T-helper 2 cell treated with Interferon-gamma antibody and Interleukin-4, amounts not matched to agents 5 μg/mL and 100 μg/mL, for 36 hours (primary cell): ENCODE measurements around the gene PMEPA1.

ENCODE experiments used
- DNase-seq: peaks from one replicate; pipeline ENCODE4 v3.0.0; 2021; ENCODE audit warnings: low spot score
- H3K27ac Mint-ChIP-seq: one replicate; pipeline ENCODE4 v1.8.0; 2021; ENCODE audit warnings: mild to moderate bottlenecking, mixed read lengths
- H3K27me3 Mint-ChIP-seq: one replicate; pipeline ENCODE4 v1.8.0; 2021; ENCODE audit warnings: low read depth, mixed read lengths
- H3K36me3 Mint-ChIP-seq: one replicate; pipeline ENCODE4 v1.8.0; 2021; ENCODE audit warnings: low read depth, mixed read lengths
- H3K4me1 Mint-ChIP-seq: one replicate; pipeline ENCODE4 v1.8.0; 2021; ENCODE audit warnings: low read depth, mixed read lengths
- H3K4me3 Mint-ChIP-seq: one replicate; pipeline ENCODE4 v1.8.0; 2022; ENCODE audit warnings: mild to moderate bottlenecking, moderate library complexity, mixed read lengths
- H3K9me3 Mint-ChIP-seq: one replicate; pipeline ENCODE4 v1.8.0; 2021; ENCODE audit warnings: mixed read lengths

Gene PMEPA1

GRCh38 chr20:57688295-57688694 lies 21.5 kb downstream of the PMEPA1 start:
- H3K36me3 Mint-ChIP-seq = no peaks in the 10 kb centered on the region
- H3K4me1 Mint-ChIP-seq = no peaks in the 10 kb centered on the region
- no peak overlapping the region for H3K4me3 Mint-ChIP-seq
- H3K9me3 Mint-ChIP-seq = no peaks in the 10 kb centered on the region
- DNase-seq = no peak
- H3K27ac Mint-ChIP-seq = no peak overlapping the region
- H3K27me3 Mint-ChIP-seq = no peaks in the 10 kb centered on the region

- Mint-ChIP-seq H3K27me3 (no peaks in the 10 kb centered on the region), H3K4me1 (no peaks in the 10 kb centered on the region), H3K36me3 (no peaks in the 10 kb centered on the region), H3K27ac (no peak overlapping the region), H3K4me3 (no peak overlapping the region), H3K9me3 (no peaks in the 10 kb centered on the region)
- no peak for DNase-seq
Observed at GRCh38 chr20:57686931-57687652, 22.7 kb downstream of the PMEPA1 start.

GRCh38 chr20:57685146-57685758 lies 24.6 kb downstream of the PMEPA1 start:
- H3K27me3 Mint-ChIP-seq = peaks cover 3% of the 10 kb centered on the region
- no peaks in the 10 kb centered on the region for H3K36me3 Mint-ChIP-seq
- no peaks in the 10 kb centered on the region for H3K4me1 Mint-ChIP-seq
- no peak overlapping the region for H3K4me3 Mint-ChIP-seq
- no peak for DNase-seq
- H3K27ac Mint-ChIP-seq = no peak overlapping the region
- H3K9me3 Mint-ChIP-seq = no peaks in the 10 kb centered on the region

GRCh38 chr20:57684808-57685140 lies 25.0 kb downstream of the PMEPA1 start:
- H3K36me3 Mint-ChIP-seq = no peaks in the 10 kb centered on the region
- no peaks in the 10 kb centered on the region for H3K4me1 Mint-ChIP-seq
- no peak for DNase-seq
- peaks cover 3% of the 10 kb centered on the region for H3K27me3 Mint-ChIP-seq
- H3K9me3 Mint-ChIP-seq = no peaks in the 10 kb centered on the region
- H3K4me3 Mint-ChIP-seq = no peak overlapping the region
- no peak overlapping the region for H3K27ac Mint-ChIP-seq

- no peaks in the 10 kb centered on the region for H3K9me3 Mint-ChIP-seq
- H3K36me3 Mint-ChIP-seq = no peaks in the 10 kb centered on the region
- peaks cover 3% of the 10 kb centered on the region for H3K27me3 Mint-ChIP-seq
- H3K4me1 Mint-ChIP-seq = no peaks in the 10 kb centered on the region
- DNase-seq = no peak
- no peak overlapping the region for H3K27ac Mint-ChIP-seq
- H3K4me3 Mint-ChIP-seq = no peak overlapping the region
Observed at GRCh38 chr20:57683881-57684807, 25.7 kb downstream of the PMEPA1 start.

DNA sequence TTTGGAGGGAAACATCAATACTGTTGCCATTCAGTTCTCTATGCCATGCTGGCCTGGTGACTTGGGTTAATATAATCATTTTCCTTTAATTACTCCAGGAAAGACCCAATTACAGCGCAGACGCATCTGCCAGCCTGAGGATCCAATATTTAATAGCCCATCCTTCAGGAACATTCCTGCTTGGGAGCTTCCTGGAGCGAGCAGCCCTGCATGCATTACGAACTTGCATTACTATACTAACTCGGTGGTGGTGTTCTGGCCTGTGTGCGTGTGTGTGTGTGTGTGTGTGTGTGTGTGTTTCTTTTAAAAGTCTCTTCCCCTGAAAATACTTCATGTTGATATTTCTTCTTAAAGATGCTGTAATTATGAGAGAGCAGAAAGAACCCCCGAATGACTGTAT lies 26.5 kb downstream of the PMEPA1 start:
- Mint-ChIP-seq H3K4me1 (no peaks in the 10 kb centered on the region), H3K9me3 (no peaks in the 10 kb centered on the region), H3K4me3 (no peak overlapping the region), H3K27me3 (peaks cover 3% of the 10 kb centered on the region), H3K27ac (no peak overlapping the region), H3K36me3 (no peaks in the 10 kb centered on the region)
- DNase-seq = no peak

GRCh38 chr20:57682184-57683101 lies 27.4 kb downstream of the PMEPA1 start:
- Mint-ChIP-seq H3K9me3 (no peaks in the 10 kb centered on the region), H3K36me3 (no peaks in the 10 kb centered on the region), H3K27me3 (peaks cover 3% of the 10 kb centered on the region), H3K27ac (no peak overlapping the region), H3K4me3 (no peak overlapping the region), H3K4me1 (no peaks in the 10 kb centered on the region)
- no peak for DNase-seq

DNA sequence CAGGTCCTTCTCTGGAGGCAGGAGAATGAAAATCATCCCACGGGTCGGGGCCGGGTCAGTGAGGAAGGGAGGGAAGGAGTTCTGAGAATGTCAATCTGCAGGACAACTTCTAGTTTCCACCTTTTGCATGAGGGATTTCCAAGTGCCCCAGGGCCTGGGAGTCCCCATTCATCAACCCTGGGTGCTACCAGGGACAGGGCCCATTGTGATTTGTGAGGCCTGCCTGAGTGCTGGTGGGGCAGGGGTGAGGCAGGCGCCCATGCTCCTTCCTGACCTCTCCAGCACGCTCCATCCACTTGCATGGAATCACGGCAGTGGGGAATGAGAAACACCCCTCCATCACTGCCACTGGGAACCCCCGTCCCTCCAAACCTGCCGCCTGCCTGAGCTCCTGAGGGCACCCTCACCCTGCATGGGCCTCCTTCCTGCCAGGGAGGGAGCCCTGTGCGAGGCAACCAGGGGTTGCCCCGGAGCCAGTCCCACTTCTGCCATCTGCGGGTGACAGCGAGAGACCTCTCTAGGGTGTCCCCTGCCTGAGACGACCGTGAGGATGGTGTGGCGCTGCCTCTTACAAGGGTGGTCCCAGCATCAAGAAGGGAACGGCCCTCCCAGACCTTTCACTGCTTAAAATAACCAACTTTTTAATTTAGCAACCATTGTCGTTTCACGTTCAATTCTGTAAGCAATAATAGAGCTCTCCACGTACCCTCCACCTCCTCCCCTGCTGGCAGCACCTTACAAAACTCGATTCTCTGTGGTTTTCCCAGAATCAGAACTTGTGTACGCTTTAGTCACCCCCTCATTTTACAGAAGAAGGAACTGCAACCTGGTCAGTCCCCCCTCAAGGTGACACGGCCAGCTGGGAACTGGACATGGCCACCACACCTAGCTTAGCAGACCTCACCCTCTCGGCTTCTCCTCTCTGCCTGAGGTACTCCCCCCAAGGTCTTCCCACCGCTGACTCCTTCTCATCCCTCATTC lies 28.6 kb downstream of the PMEPA1 start:
- Mint-ChIP-seq H3K4me3 (no peak overlapping the region), H3K27ac (no peak overlapping the region), H3K4me1 (no peaks in the 10 kb centered on the region), H3K27me3 (peaks cover 3% of the 10 kb centered on the region), H3K9me3 (no peaks in the 10 kb centered on the region), H3K36me3 (no peaks in the 10 kb centered on the region)
- no peak for DNase-seq

GRCh38 chr20:57680131-57680716 lies 29.6 kb downstream of the PMEPA1 start:
- H3K36me3 Mint-ChIP-seq = no peaks in the 10 kb centered on the region
- H3K9me3 Mint-ChIP-seq = no peaks in the 10 kb centered on the region
- H3K27ac Mint-ChIP-seq = no peak overlapping the region
- no peak overlapping the region for H3K4me3 Mint-ChIP-seq
- H3K4me1 Mint-ChIP-seq = no peaks in the 10 kb centered on the region
- DNase-seq = no peak
- H3K27me3 Mint-ChIP-seq = peaks cover 3% of the 10 kb centered on the region

- no peaks in the 10 kb centered on the region for H3K4me1 Mint-ChIP-seq
- no peaks in the 10 kb centered on the region for H3K9me3 Mint-ChIP-seq
- H3K27me3 Mint-ChIP-seq = peaks cover 3% of the 10 kb centered on the region
- H3K27ac Mint-ChIP-seq = no peak overlapping the region
- no peak overlapping the region for H3K4me3 Mint-ChIP-seq
- no peak for DNase-seq
- H3K36me3 Mint-ChIP-seq = no peaks in the 10 kb centered on the region
Observed at GRCh38 chr20:57679113-57679512, 30.7 kb downstream of the PMEPA1 start.

DNA sequence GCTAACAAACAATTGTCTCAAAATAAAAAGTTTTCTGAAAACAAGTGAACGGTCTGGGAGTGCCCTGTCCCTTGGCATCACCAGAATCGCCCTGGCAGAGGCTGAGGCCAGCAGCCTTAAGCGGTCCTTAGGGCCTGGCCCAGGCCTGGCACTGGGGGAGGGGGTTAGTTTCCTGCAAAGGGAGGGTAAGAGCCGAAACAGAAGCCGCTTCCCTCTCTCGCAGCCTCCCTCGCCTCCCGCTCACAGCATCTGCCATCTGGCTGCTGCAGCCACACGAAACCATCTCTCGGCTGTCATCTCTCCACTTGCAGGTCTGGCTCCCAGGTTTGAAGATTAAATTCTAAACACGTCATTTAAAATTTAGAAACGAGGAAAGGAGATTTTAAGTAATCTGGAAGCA lies 31.5 kb downstream of the PMEPA1 start:
- Mint-ChIP-seq H3K36me3 (no peaks in the 10 kb centered on the region), H3K27me3 (peaks cover 3% of the 10 kb centered on the region), H3K4me3 (no peak overlapping the region), H3K27ac (no peak overlapping the region), H3K4me1 (no peaks in the 10 kb centered on the region), H3K9me3 (no peaks in the 10 kb centered on the region)
- no peak for DNase-seq

DNA sequence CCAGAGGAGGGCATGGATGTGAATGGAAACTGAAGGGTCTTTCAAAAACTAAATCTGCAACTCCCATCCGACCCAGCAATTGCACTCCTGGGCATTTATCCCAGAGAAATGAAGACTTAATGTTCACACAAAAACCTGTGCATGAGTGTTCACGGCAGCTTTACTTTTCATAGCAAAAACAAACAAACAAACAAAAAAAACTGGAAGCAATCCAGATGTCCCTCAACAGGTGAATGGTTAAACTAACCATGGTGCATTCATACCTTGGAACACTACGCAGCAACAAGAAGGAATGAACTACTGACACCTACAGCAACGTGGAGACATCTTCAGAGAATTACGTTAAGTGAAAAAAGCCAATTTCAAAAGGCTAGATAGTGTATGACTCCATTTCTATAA lies 32.2 kb downstream of the PMEPA1 start:
- H3K27ac Mint-ChIP-seq = no peak overlapping the region
- DNase-seq = no peak
- H3K9me3 Mint-ChIP-seq = no peaks in the 10 kb centered on the region
- H3K4me3 Mint-ChIP-seq = no peak overlapping the region
- H3K27me3 Mint-ChIP-seq = peaks cover 3% of the 10 kb centered on the region
- H3K36me3 Mint-ChIP-seq = no peaks in the 10 kb centered on the region
- H3K4me1 Mint-ChIP-seq = no peaks in the 10 kb centered on the region
